GM18517 (cell line): Measurements from ENCODE around the gene SHISA9.

Experiments used
- ATAC-seq: cut with Tn5 transposase; IDR thresholded peaks from one replicate; pipeline ENCODE4 v1.9.1; 2021; ENCODE audit warnings: mild to moderate bottlenecking, moderate library complexity; ENCODE audit not compliant: unreplicated experiment

The SHISA9 gene

GRCh38 chr16:13064821-13065220, 163.4 kb downstream of the SHISA9 start:
- no peak for ATAC-seq

GRCh38 chr16:13067648-13068047, 166.2 kb downstream of the SHISA9 start:
- no peak for ATAC-seq

- ATAC-seq, result no peak
Measured at GRCh38 chr16:13068912-13069583, 167.7 kb downstream of the SHISA9 start.

- ATAC-seq, result no peak
Measured at GRCh38 chr16:13070268-13070667, 168.9 kb downstream of the SHISA9 start.

- no peak for ATAC-seq
Measured at GRCh38 chr16:13076878-13077277, 175.5 kb downstream of the SHISA9 start.

GRCh38 chr16:13077816-13078215, 176.4 kb downstream of the SHISA9 start:
- ATAC-seq, result no peak

GRCh38 chr16:13080531-13080930, 179.1 kb downstream of the SHISA9 start:
- no peak for ATAC-seq

GRCh38 chr16:13081825-13082331, 180.5 kb downstream of the SHISA9 start:
- ATAC-seq, result no peak

GRCh38 chr16:13083681-13084080, 182.3 kb downstream of the SHISA9 start:
- ATAC-seq, result no peak

GRCh38 chr16:13084331-13084730, 182.9 kb downstream of the SHISA9 start:
- ATAC-seq, result no peak

- ATAC-seq, result no peak
Measured at GRCh38 chr16:13093661-13094060, 192.3 kb downstream of the SHISA9 start.

- no peak for ATAC-seq
Measured at GRCh38 chr16:13095061-13095460, 193.7 kb downstream of the SHISA9 start.

- no peak for ATAC-seq
Measured at GRCh38 chr16:13098536-13098935, 197.1 kb downstream of the SHISA9 start.

GRCh38 chr16:13099822-13100221, 198.4 kb downstream of the SHISA9 start:
- no peak for ATAC-seq

- ATAC-seq, result no peak
Measured at GRCh38 chr16:13100970-13101369, 199.6 kb downstream of the SHISA9 start.

GRCh38 chr16:13101828-13102227, 200.4 kb downstream of the SHISA9 start:
- ATAC-seq, result no peak

- no peak for ATAC-seq
Measured at GRCh38 chr16:13102401-13102800, 201.0 kb downstream of the SHISA9 start.

- ATAC-seq, result no peak
Measured at GRCh38 chr16:13103831-13104530, 202.6 kb downstream of the SHISA9 start.

- ATAC-seq, result no peak
Measured at GRCh38 chr16:13104772-13105171, 203.4 kb downstream of the SHISA9 start.

- ATAC-seq, result no peak
Measured at GRCh38 chr16:13105427-13105826, 204.0 kb downstream of the SHISA9 start.

GRCh38 chr16:13106464-13106863, 205.1 kb downstream of the SHISA9 start:
- ATAC-seq, result no peak

- no peak for ATAC-seq
Measured at GRCh38 chr16:13108126-13108525, 206.7 kb downstream of the SHISA9 start.
